Activated naive CD4-positive, alpha-beta T cell treated with Interleukin-2 at 50 U/mL for 16 hours (primary cell): Measurements from ENCODE around the gene MARVELD3.

ENCODE experiments used
- DNase-seq: peaks from one replicate; pipeline ENCODE4 v3.0.0-alpha.2; 2020

Gene MARVELD3

GRCh38 chr16:71625113-71625850 is 702 bp upstream of the MARVELD3 start:
- no peak for DNase-seq

DNA sequence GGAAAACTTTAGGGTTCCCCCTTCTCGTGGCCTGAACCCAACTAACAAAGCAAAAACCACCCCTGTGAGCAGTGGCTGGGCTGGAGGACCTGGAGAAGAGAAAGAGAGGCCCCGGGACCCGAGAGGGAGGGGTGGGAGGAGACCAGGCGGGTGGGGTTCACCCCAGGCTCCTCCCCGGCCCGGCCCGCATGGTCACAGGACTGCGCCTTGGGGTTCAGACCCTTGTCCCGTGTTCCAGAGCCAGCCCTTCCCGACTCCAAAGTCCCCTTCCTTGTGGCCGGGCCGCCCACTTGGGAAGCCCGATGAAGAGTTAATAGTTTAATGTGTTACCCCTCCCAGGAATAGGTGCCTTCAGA is 852 bp downstream of the MARVELD3 start:
- DNase-seq, result no peak

- no peak for DNase-seq
Measured at GRCh38 chr16:71627731-71628181, 1.8 kb downstream of the MARVELD3 start.

DNA sequence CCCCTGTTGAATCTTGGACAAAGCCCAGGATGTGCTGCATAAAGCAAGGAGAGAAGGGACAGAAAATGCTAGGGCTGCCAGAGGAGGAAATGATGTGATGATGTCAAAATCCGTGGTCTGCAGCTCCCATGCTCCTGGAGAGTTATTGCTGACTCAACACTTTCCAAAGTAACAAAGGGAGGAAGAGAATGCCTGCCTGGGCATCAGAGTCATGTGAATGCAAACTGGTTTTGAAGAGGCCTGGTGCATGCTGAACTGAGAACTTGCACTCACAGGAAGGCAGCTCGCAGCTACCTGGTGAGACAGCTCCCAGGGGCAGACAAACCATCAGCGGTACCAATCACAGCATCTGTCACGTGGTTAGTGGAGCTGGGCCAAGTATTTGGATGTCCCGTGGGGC is 2.8 kb downstream of the MARVELD3 start:
- DNase-seq, result no peak

DNA sequence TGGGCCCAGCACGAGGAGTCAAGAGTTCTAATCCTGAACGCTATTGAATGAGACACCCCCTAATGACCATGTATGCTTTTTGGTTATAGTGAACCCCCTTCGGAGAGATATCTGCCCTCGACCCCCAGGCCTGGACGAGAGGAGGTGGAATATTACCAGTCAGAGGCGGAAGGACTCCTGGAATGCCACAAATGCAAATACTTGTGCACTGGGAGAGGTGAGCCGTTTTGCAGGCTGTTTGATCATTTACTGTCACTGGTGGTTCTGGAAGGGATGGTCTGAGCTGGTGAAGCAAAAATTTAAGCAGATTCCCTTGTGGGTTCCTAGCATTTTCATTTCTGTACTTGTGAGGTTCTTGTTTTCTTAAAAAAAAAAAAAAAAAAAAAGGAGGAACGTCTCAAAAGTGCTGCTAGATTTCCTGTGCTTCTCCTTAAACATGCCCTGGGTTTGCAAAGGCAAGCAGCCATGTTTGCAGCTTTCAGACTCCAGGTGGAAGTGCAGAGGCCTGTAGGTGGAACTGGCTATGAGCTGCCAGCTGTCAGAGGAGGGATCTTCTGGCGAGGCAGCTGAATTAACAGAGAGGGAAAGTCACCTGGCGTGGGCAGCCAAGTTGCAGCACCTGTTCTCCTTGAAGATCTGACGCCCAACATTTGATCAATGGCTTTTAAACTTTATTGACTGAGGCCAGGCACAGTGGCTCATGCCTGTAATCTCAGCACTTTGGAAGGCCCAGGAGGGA is 3.5 kb downstream of the MARVELD3 start:
- no peak for DNase-seq

DNA sequence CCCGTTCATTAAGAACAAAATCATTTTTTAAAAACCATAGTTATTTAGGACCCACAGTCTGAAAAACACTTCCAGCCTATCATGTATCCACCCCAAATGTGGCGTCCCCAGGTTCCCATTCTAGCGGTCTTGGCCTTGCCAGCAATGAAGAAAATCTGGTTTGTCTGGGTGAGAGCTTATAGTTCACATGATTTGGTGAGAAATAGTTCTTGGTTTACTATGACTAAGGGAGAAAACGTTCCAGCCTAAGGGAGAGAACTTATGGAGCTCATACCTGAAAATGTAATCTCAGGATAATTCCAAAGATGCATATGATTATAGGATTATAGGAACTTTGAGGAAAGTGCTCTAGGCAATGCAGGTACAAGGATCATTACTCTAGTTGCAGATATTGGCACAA is 4.8 kb downstream of the MARVELD3 start:
- DNase-seq, result no peak

GRCh38 chr16:71631776-71632175 is 5.8 kb downstream of the MARVELD3 start:
- no peak for DNase-seq

GRCh38 chr16:71635632-71636031 is 9.6 kb downstream of the MARVELD3 start:
- no peak for DNase-seq

DNA sequence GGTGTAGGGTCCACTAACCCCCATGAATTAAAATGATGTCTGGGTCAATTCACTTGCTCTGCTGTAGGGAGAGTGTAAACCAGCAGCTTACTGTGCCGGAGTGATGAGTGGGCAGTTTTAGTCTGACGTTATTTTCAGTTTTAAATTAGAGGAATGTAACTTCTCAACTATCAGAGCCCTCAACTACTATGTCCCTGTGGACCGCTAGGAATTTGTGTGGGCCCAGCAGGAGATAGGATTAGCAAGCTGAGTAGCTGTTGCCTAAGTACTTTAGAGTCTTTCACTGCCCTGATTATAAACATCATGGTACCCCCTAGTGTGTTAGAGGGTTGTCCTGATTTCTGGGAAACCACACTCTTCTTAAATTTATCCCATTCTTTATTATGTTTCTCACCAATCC is 11.4 kb downstream of the MARVELD3 start:
- no peak for DNase-seq

- DNase-seq, result no peak
Measured at GRCh38 chr16:71645450-71645849, 19.5 kb downstream of the MARVELD3 start.

DNA sequence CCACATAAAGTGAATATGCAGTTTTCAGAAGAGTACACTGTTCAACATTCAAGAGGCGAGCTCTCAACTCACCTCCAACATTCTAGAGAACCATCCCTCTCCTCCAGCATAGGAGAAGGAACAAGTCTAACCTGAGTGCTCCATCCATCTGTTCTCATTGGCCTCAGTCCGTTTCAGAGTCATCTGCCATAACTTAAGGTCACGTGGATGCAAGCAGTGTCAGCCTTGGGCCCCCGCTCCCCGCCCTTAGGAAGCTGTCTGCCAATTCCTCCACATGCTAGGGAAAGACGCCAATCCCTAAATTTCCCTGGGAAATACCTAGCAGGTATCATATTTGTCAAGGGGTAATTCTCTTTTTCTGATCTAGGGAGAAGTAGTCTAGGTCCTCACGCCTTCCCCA is 21.4 kb downstream of the MARVELD3 start:
- no peak for DNase-seq

GRCh38 chr16:71648162-71648561 is 22.2 kb downstream of the MARVELD3 start:
- DNase-seq, result no peak

DNA sequence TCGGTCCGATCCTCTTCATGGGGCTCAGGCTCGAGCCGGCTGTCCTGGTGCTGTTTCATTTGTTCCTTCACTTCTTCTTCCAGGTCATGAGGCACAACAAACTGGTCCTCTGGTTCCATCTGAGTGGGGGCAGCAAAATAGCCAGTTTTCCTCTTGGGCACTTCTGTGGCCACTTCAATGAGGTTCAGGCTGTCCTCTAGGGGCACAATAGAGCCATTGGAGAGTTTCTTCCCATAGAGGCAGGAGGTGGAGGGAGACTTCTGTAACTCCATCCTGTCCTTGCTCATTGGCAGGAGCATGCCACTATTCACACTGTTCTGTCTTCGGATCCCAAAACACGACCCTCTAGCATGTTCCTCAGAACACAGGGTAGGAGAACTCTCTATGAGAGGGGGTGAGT is 22.9 kb downstream of the MARVELD3 start:
- no peak for DNase-seq

DNA sequence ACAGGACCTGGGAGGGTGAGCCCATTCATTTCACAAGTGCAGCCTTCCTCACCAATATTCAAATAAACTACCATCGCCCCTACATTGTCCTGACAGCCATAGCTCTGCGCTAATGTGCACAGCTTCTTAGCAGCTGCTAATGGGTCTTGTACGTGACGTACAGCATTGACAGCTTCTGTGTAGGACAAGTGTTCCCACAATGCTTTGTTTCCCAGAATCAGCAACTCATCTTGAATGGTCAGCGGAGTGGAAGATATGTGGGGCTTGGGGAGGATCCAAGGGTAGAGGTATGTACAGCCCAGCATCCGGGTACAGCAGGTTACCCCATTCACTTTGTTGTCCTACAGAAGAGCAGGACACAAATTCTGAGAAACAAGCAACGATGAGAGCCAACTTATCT is 23.7 kb downstream of the MARVELD3 start:
- DNase-seq, result no peak

- no peak for DNase-seq
Measured at GRCh38 chr16:71658771-71659170, 32.8 kb downstream of the MARVELD3 start.

DNA sequence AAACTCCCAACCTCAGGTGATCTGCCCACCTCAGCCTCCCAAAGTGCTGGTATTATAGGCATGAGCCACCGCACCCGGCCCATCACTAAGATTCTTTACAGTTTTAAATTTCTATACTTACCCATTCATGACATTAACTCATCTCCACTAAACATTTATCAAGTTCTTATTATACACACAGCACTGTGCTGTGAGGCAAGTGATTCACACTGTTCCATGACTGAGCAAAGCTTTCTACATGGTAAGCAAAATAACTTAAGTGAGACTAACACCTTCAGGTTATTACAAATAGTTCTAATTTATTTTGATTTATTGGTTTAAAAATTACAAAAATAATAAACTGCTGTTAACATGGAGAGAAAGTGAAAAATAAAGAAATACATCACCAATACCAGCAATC is 33.5 kb downstream of the MARVELD3 start:
- DNase-seq, result no peak

DNA sequence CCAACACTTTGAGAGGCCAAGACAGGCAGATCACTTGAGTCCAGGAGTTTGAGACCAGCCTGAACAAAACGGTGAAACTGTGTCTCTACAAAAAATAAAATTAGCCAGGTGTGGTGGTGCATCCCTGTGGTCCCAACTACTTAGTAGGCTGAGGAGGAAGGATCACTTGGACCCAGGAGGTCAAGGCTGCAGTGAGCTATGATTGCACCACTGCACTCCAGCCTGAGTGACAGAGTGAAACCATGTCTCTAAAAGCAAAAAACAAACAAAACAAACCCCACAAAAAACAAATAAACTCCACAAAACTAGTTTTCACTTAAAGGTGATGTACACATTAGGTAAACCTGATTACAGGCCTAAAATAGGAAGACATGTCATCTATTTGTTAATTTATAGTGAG is 40.3 kb downstream of the MARVELD3 start:
- DNase-seq, result no peak

DNA sequence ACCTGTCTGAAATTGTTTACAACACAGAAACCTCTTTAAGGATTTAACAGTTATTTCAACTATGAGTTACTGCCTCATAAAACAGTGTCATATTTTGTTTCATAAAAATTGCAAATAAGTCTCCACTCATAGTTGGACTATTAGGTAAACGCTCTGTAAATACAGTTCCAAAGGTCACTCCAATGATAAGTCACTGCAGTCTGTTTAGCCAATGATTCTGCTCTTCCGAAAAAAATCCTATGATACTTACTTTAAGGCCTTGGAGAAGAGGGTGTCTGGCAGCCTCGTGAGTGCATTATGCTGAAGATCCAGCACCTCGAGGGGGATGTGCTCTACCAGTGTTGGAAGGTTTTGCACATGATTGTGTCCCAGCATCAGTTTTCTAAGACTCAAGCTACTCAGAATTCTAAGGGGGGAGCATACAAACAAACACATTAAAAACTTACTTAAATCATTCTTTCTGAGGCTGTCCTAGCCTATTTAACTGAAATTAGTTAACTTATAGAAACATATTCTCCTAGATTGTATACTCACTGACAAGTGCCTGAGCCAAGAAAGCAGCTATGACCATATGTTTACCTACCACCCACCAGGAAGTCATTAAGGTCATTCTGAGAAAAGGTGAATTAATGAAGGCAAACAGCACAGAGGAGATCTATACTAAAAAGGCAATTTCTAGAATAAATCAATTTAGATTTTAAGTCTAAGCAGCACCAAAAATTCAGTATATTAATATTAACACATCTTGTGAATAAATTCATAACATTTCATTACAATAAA is 41.1 kb downstream of the MARVELD3 start:
- DNase-seq, result no peak

GRCh38 chr16:71669926-71670536 is 44.0 kb downstream of the MARVELD3 start:
- DNase-seq, result no peak

DNA sequence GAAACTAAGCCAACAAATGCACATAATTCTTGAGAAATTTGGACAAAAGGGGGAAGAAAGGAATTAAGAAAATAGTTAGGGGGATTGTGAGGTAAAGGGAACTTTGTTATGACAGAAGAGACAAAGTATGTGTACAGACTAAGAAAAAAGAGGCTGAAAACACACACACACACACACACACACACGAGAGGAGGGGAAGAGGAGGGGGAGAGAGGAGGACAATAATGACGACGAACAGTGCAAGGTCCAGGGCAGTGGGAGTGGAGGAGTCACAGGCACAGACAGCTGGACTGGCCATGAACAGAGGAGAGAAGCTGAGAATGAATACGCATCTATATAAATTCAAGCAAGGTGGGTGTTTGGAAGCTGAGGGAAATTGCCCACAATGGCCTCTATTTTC is 44.6 kb downstream of the MARVELD3 start:
- DNase-seq, result no peak

- DNase-seq, result no peak
Measured at GRCh38 chr16:71671165-71671564, 45.2 kb downstream of the MARVELD3 start.

- no peak for DNase-seq
Measured at GRCh38 chr16:71672125-71672524, 46.1 kb downstream of the MARVELD3 start.

GRCh38 chr16:71672803-71673581 is 47.0 kb downstream of the MARVELD3 start:
- DNase-seq, result no peak
